ENCODE data around the gene LBR. TPM values are rescaled to one million over a fixed set of nuclear protein-coding genes. Genes with fewer than 3 reads are reported as not detected.
A peak's percentile ranks its signal among the peaks of the same experiment; 100 is the strongest.

Gene LBR
- polyA plus RNA-seq, 1 experiment, result 16.7 TPM

DNA sequence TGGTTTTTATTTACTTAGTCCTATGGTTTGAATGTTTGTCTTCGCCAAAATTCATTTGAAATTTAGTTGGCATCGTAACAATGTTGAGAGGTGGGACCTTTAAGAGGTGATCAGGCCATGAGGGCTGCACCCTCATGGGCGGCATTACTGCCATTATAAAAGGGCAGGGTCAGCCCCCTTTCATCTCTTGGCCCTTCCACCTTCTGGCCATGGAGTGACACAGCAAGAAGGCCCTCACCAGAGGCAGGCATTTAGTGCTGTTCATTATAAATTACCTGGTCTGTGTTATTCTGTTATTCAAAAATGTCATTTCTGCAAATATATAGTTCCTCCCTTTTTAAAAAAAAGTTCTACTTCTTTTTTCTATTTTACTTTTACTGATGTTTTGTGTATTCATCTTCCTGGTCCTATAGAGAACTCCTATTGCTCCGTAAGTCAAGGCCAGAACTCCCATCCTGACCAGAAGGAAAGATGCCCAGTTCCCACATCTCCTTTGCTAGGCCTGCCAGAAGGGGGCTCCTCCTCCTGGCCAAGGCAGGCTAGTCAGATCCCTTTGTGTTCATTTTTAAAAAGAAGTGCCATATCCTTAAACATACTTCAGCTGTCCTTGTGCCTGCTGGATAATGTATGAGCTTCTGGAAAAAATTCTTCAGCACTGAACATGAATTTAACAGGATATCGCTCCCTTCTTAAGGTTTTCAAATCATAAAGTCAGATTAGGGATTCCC is 10.0 kb upstream of the LBR start:
- POLR2A ChIA-PET, result no interaction called here
- CTCF ChIA-PET, result interaction anchor here (1.2 kb wide), 1 partner anchor 10 kb away, joined by 4 read pairs; the partner anchor contains the start of gene LBR
- Histone ChIP-seq H3K36me3 (ENCODE audit: control insufficient read depth, insufficient read depth, low read length) (no peaks in the 10 kb centered on the region), H3K4me3 (ENCODE audit: low read depth, low read length) (no peak overlapping the region), H3K27me3 (ENCODE audit: control insufficient read depth, insufficient read depth, low read length) (peaks cover 6% of the 10 kb centered on the region)
- TF ChIP-seq, protein P1, sequence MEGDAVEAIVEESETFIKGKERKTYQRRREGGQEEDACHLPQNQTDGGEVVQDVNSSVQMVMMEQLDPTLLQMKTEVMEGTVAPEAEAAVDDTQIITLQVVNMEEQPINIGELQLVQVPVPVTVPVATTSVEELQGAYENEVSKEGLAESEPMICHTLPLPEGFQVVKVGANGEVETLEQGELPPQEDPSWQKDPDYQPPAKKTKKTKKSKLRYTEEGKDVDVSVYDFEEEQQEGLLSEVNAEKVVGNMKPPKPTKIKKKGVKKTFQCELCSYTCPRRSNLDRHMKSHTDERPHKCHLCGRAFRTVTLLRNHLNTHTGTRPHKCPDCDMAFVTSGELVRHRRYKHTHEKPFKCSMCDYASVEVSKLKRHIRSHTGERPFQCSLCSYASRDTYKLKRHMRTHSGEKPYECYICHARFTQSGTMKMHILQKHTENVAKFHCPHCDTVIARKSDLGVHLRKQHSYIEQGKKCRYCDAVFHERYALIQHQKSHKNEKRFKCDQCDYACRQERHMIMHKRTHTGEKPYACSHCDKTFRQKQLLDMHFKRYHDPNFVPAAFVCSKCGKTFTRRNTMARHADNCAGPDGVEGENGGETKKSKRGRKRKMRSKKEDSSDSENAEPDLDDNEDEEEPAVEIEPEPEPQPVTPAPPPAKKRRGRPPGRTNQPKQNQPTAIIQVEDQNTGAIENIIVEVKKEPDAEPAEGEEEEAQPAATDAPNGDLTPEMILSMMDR (IDR thresholded peaks at IDR 0.05; ENCODE audit: insufficient read depth, low read depth, low read length), result peak; percentile 58
- DNase-seq (ENCODE audit: low read depth), result no peak

DNA sequence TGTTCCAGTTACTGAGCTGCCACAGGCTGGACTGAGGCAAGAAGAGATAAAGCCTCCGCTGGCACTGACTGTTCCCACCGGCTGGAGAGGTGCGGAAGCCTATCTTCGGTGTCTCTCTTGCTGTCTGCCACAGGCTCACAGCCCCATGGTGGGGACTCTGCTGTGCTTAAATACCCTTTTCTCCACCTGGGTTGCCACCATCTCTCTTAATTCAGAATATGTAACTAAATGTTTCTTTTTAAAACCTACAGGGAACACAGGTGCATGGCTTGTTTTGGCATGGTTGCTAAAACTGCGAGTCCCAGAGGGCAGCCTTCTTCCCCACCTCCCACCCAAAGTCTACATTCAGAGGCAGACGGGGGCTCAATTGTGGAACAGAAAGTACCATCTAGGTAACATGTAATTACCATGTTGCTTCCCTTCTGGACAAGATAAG is 8.1 kb upstream of the LBR start:
- POLR2A ChIA-PET, result no interaction called here
- CTCF ChIA-PET, result no interaction called here
- H3K27me3 ChIP-seq (ENCODE audit: control insufficient read depth, insufficient read depth, low read length), result peaks cover 4% of the 10 kb centered on the region
- no peaks in the 10 kb centered on the region for H3K36me3 ChIP-seq (ENCODE audit: control insufficient read depth, insufficient read depth, low read length)
- no peak overlapping the region for H3K4me3 ChIP-seq (ENCODE audit: low read depth, low read length)
- DNase-seq (ENCODE audit: low read depth), result no peak
- TF ChIP-seq, protein P1 (IDR thresholded peaks at IDR 0.05; ENCODE audit: insufficient read depth, low read depth, low read length), result no peak

- no peak for DNase-seq (ENCODE audit: low read depth)
- Histone ChIP-seq H3K27me3 (ENCODE audit: control insufficient read depth, insufficient read depth, low read length) (peaks cover 4% of the 10 kb centered on the region), H3K36me3 (ENCODE audit: control insufficient read depth, insufficient read depth, low read length) (no peaks in the 10 kb centered on the region), H3K4me3 (ENCODE audit: low read depth, low read length) (no peak overlapping the region)
- TF ChIP-seq, protein P1 (IDR thresholded peaks at IDR 0.05; ENCODE audit: insufficient read depth, low read depth, low read length), result no peak
- POLR2A ChIA-PET, result no interaction called here
- CTCF ChIA-PET, result no interaction called here
Measured at GRCh38 chr1:225435487-225435886, 7.6 kb upstream of the LBR start.

GRCh38 chr1:225435076-225435475 is 7.2 kb upstream of the LBR start:
- no peak overlapping the region for H3K4me3 ChIP-seq (ENCODE audit: low read depth, low read length)
- ChIA-PET POLR2A (no interaction called here), CTCF (no interaction called here)
- TF ChIP-seq, protein P1 (IDR thresholded peaks at IDR 0.05; ENCODE audit: insufficient read depth, low read depth, low read length), result no peak
- peaks cover 4% of the 10 kb centered on the region for H3K27me3 ChIP-seq (ENCODE audit: control insufficient read depth, insufficient read depth, low read length)
- DNase-seq (ENCODE audit: low read depth), result no peak
- no peaks in the 10 kb centered on the region for H3K36me3 ChIP-seq (ENCODE audit: control insufficient read depth, insufficient read depth, low read length)

GRCh38 chr1:225434046-225434445 is 6.2 kb upstream of the LBR start:
- Histone ChIP-seq H3K36me3 (ENCODE audit: control insufficient read depth, insufficient read depth, low read length) (no peaks in the 10 kb centered on the region), H3K4me3 (ENCODE audit: low read depth, low read length) (no peak overlapping the region), H3K27me3 (ENCODE audit: control insufficient read depth, insufficient read depth, low read length) (peaks cover 4% of the 10 kb centered on the region)
- ChIA-PET CTCF (no interaction called here), POLR2A (no interaction called here)
- TF ChIP-seq, protein P1 (IDR thresholded peaks at IDR 0.05; ENCODE audit: insufficient read depth, low read depth, low read length), result no peak
- no peak for DNase-seq (ENCODE audit: low read depth)
